H1 (cell line): Measurements from ENCODE around the gene ZGLP1. TPM values are rescaled to one million over a fixed set of nuclear protein-coding genes. Genes with fewer than 3 reads are reported as not detected.

Experiments used
- POLR2A ChIP-seq, 2 experiments: IDR thresholded peaks; 1 replicate in 1 of 2; 2 replicates in 1 of 2; pipeline ENCODE4 v1.6.1; 2011; ENCODE audit warnings: low read depth in 2 of 2, low read length in 2 of 2, mild to moderate bottlenecking in 2 of 2; ENCODE audit errors: control extremely low read depth in 1 of 2
- RAD21 ChIP-seq, 2 experiments: IDR thresholded peaks in 1 of 2; conservative IDR thresholded peaks in 1 of 2; 2 replicates each; pipeline ENCODE4 v1.6.1; 2011; ENCODE audit warnings: low read depth in 2 of 2, low read length in 2 of 2, improper control_type of control experiment in 1 of 2, inconsistent platforms in 1 of 2, mild to moderate bottlenecking in 1 of 2, moderate library complexity in 1 of 2
- polyA plus RNA-seq, 7 experiments: library from polyadenylated mRNA; depleted of rRNA in 3 of 7; stranded (reverse) in 5 of 7; unstranded in 2 of 7; fragments of >200 nt in 5 of 7; fragments of 200-250 nt in 2 of 7; gene quantifications; 1 replicate in 5 of 7; 2 replicates in 1 of 7; 4 replicates in 1 of 7; pipeline versions ENCODE4 v1.2.1 to v1.2.3, GENCODE V29; 2011 to 2013; ENCODE audit warnings: missing spikeins in 2 of 7, mixed read lengths in 2 of 7
- total RNA-seq: library from RNA; stranded (reverse); fragmentation: NEBNext Ultra II Directional; extraction: Animal tissue kit (Norgen Biotek cat#: 25700); gene quantifications from 2 replicates; pipeline ENCODE4 v1.2.1, GENCODE V29; 2021

ZGLP1 gene
- total and polyA plus RNA-seq, 2 of the 8 experiments (the other 6 are each of a cell fraction or from before 2014, with no cell fraction given) = 4.2 to 5.1 TPM

GRCh38 chr19:10318807-10319682 is 9.4 kb upstream of the ZGLP1 start (continued):
- TF ChIP-seq RAD21 (IDR thresholded peaks at IDR 0.05 in 1 of 2, conservative IDR thresholded peaks at IDR 0.05 in 1 of 2; ENCODE audit: low read depth in 2 of 2, low read length in 2 of 2) (no peak), POLR2A (IDR thresholded peaks at IDR 0.05; ENCODE audit: control extremely low read depth in 1 of 2, low read depth in 2 of 2, low read length in 2 of 2) (no peak)
